HG03439 (cell line): ENCODE results near the gene MAP3K4.
"Not testable (repeated sequence)": the region's sequence is repeated elsewhere in the genome, so short reads cannot be mapped to it uniquely, and the experiment has no call there.

ENCODE experiments used
- ATAC-seq: cut with Tn5 transposase; IDR thresholded peaks from one replicate; pipeline ENCODE4 v1.9.1; 2021; ENCODE audit warnings: mild to moderate bottlenecking, moderate library complexity; ENCODE audit not compliant: unreplicated experiment

The MAP3K4 gene

DNA sequence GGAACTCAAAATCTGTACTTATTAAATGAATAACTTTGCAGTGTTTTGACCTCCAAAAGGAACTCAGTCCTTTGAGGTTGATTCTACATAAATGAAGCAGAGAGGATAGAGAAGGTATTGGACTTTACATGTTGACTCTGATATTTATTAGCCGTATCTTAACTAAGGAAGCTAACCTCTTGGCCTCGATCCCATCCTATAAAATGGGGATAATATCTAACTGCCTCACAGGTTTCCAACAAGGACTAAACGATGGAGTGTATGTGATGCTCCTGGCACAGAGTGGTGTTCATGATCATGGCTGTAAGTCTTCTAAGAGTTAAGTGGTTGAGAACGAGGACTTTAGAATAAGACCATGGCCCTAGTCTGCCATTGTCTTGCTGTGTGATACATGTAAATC is 24.2 kb upstream of the MAP3K4 start:
- ATAC-seq: no peak

DNA sequence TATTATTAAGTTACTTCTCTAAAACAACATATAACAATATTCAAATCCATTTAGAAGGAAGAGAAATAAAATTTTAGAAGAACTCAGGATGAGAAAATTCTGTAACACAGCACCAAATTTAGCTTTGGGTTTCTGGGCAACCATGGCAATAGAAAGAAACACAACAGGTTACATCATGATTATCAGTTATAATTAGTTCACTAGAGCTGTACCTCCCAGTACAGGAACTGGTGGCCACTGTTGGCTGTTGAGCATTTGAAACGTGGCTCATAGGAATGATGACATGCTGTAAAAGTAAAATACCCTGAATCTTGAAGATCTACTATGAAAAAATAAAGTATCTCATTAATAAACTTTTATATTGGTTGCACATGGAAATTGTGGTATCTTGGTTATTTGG is 23.7 kb upstream of the MAP3K4 start:
- ATAC-seq: no peak

GRCh38 chr6:160971171-160971570 is 20.4 kb upstream of the MAP3K4 start:
- ATAC-seq: no peak

DNA sequence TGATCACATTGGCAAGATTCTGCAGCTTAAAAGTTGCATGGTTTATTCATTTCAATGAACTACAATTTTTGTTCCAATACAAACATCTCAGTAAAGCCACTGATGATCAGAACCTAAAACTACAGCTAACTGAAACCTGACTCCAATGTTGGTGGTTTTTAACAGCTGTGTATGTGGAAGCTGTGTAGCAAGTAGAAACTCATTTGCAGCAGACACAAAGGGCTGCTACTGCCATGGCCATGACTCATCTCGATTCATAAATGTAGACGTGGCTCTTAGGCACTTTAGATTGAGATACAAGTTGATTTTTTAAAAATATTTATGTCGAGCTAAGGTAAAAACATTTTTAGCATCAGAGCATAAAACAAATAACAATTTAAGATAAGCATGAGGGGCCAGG is 19.5 kb upstream of the MAP3K4 start:
- peak; percentile 65 for ATAC-seq

GRCh38 chr6:160972594-160972993 is 19.0 kb upstream of the MAP3K4 start:
- not testable (repeated sequence) for ATAC-seq

- no peak for ATAC-seq
These were observed 18.0 kb upstream of the MAP3K4 start for GRCh38 chr6:160973311-160974250.

DNA sequence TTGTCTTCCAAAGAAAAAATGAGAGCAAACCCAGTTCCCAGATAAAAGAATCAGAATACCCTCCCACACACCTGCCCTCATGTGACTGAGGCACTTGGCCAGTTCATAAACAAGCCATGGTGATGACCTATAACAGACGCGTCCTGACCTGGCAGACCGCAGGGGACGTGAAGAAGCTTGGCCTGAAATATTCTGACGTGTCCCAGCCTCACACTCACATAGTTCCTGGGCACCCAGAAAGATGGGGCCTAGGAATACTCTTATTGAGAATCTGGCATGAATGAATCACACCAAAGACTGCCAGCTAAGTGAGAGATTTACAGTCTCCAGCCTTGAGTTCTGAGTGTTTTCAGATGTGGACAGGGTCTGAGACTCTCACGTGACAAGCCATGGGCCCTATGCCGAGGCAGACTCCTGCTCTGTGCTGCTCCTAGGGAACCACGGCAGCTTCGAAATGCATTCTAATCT is 17.2 kb upstream of the MAP3K4 start:
- ATAC-seq: no peak

- no peak for ATAC-seq
These were observed 16.4 kb upstream of the MAP3K4 start for GRCh38 chr6:160975162-160975561.

DNA sequence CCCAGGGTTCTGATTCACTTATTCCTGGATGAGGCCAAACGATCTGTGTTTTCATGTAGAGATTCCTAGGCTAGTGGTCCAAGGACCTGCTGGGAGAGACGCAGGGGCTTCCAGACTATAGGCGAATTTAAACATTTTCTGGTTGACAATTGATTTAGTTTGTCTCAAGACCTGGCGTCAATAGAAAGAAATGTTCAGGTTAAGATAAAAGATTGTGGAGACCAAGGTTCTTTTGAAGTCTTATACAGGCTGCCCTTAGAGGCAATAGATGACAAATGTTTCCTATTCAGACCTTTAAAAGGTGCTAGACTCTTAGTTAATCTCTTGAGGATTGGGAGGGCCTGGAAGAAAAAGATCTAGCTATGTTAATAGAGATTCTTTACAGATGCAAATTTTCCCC is 15.6 kb upstream of the MAP3K4 start:
- ATAC-seq: not testable (repeated sequence)

GRCh38 chr6:160978141-160978901 is 13.2 kb upstream of the MAP3K4 start:
- no peak for ATAC-seq

DNA sequence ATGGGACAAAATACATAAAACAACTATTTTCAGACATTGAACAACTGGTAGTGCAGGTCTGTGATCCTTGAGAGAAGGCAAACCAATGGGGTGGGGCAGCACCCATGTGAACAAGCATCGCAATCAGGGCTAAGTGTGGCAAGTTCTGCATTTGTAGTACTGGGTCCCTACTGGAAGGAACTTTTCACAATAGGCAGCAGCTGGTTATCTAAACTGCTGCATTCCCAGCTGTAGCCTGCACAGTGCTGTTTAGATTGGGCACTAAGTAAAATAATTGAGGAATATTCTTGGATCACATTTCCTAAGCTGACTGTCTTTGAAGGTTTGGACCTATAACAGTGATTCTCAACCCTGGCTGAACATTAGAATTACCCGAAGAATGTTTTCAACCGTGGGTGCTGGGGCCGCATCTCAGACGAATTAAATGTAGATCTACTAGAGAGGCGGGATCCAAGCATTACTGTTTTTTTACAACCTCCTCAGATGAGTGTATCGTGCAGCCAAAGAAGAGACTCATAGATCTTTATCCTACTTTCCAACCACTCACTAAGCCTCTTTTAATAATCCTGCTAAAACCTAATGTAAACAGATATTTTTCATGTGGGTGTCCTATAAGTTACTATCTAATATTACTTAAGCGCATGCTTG is 12.4 kb upstream of the MAP3K4 start:
- ATAC-seq: no peak

DNA sequence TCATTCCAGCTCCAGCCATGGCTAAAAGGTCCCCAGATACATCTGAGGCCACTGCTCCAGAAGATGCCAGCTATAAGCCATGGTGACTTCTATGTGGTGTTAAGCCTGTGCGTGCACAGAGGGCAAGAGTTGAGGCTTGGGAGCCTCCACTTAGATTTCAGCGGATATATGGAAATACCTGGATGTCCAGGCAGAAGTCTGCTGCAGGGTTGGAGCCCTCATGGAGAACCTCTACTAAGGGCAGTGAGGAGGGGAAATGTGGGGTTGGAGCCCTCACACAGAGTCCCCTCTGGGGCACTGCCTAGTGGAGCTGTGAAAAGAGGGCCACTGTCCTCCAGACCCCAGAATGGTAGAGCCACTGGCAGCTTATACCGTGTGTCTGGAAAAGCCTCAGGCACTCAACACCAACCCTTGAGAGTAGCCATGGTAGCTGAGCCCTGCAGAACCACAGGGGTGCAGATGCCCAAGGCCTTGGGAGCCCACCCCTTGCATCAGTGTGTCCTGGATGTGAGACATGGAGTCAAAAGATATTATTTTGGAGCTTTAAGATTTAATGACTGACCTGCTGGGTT is 8.1 kb upstream of the MAP3K4 start:
- not testable (repeated sequence) for ATAC-seq

- no peak for ATAC-seq
These were observed 4.7 kb upstream of the MAP3K4 start for GRCh38 chr6:160986851-160987250.

DNA sequence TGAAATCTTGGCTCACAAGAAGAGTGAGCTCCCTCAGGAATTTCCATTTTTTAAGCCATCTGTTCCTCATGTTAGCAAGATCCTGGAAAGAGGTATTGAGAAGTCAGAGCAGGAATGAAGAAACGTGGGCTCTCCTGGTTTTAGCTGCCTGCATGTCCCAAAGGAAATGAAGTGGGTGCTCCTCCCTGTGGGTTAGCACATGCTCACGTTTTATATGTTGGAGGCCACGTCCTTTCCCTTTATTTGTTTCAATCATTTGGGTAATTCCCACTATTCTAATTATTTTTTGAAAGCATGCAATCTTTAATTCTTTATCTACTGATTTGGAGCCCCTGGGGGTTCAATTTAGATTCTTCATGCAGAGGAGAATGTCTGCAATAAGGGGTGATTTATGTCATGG is 4.3 kb upstream of the MAP3K4 start:
- no peak for ATAC-seq

- no peak for ATAC-seq
These were observed 643 bp upstream of the MAP3K4 start for GRCh38 chr6:160990847-160991405.

- ATAC-seq: peak; percentile 45
These were observed 751 bp downstream of the MAP3K4 start for GRCh38 chr6:160992061-160992979.

- no peak for ATAC-seq
These were observed 1.4 kb downstream of the MAP3K4 start for GRCh38 chr6:160992980-160993314.

GRCh38 chr6:160995271-160995670 is 3.7 kb downstream of the MAP3K4 start:
- no peak for ATAC-seq

- no peak for ATAC-seq
These were observed 4.6 kb downstream of the MAP3K4 start for GRCh38 chr6:160996131-160996601.

- ATAC-seq: no peak
These were observed 6.6 kb downstream of the MAP3K4 start for GRCh38 chr6:160998217-160998616.
